ENCODE results near the gene MEI4.
"Not testable (repeated sequence)": the region's sequence is repeated elsewhere in the genome, so short reads cannot be mapped to it uniquely, and the experiment has no call there.

The MEI4 gene

DNA sequence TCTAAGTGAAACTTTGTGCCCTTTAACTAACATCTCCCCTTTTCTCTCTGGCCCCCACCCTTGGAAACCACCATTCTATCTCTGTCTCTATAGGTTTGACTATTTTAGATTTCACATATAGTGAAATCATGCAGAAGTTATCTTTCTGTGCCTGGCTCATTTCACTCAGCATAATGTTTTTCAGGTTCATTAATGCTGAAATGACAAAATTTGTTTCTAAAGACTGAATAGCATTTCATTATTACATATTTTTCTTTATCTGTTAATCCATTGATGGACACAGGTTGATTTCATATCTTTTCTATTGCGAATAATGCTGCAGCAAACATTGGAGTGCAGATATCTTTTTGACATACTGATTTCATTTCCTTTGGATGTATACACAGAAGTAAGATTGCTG, 30.7 kb downstream of the MEI4 start:
- DNase-seq, result no peak

DNA sequence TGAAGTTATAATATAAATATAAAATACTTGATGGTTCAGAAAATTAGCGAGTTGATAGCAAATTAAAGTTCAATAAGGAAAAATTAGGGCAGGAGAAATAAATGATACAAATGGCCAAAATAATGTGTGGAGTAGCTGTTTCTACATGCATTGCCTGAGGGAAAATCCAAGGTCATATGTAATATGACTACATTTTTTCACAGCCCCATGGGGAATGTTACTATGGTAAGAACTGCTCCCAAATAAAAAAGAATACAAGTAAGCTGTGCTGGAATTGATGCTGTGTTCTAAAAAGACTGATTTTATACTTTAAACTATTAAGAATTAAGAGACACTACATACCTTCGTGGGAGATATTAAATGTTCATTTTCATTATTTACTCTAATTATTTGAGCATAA, 34.1 kb downstream of the MEI4 start:
- no peak for DNase-seq

DNA sequence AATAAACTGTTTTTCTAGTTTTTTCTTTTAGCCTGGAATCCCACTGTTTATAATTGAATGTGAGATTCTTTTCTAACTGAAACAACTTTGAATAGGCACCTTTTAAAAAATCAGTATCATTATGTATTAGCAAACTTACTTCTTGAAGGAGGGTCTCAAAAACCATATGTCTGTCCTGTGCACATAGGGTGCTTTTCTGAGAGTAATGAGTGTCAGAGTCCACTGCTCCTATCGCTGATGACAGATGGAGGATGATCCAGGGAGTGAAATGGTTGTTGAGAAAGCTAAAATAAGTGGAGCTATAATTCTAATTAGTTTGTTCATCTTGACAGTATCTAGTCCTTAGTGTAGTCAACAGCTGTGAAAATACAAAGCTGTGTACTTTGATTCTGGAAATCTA, 35.8 kb downstream of the MEI4 start:
- no peak for DNase-seq

DNA sequence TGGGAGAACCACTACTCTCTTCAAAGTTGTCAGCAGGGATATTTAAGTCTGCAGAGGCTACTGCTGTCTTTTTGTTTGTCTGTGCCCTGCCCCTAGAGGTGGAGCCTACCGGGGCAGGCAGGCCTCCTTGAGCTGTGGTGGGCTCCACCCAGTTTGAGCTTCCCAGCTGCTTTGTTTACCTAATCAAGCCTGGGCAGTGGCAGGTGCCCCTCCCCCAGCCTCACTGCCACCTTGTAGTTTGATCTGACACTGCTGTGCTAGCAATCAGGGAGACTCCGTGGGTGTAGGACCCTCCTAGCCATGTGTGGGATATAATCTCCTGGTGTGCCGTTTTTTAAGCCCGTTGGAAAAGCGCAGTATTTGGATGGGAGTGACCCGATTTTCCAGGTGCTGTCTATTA, 47.3 kb downstream of the MEI4 start:
- not testable (repeated sequence) for DNase-seq

DNA sequence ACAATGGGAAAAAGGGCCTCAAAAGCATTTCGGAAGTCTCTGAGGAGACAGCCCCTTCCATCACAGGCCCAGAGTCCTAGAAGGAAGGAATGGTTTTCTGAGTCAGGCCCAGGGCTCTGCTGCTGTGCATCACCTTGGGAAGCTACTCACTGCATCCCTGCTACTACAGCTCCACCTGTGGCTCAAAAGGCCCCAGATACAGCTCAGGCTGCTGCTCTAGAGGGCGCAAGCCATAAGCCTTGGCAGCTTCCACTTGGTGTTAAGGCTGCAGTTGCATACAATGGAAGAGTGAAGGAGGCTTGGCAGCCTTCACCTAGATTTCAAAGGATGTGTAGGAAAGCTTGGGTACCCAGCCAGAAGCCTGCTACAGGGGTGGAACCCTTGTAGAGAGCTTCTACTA, 54.8 kb downstream of the MEI4 start:
- no peak for DNase-seq

DNA sequence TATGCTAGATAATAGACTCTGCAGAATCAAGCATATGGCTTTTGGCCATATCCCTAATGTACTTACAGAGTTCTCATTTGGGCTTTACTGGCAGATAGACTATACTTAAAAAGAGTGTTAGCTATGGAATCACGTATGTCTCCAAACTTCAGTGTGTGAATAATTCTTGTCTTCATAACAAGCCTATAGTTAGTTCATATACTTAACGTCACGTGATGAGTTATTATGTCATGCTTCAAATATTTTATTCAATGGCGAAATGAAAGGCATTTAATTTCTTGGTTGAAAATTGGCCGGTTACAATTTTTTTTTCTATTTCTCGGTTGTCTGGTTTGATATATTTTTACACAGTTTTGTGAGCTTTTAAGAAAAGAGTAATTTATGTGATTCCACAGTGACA, 62.7 kb downstream of the MEI4 start:
- DNase-seq, result no peak

DNA sequence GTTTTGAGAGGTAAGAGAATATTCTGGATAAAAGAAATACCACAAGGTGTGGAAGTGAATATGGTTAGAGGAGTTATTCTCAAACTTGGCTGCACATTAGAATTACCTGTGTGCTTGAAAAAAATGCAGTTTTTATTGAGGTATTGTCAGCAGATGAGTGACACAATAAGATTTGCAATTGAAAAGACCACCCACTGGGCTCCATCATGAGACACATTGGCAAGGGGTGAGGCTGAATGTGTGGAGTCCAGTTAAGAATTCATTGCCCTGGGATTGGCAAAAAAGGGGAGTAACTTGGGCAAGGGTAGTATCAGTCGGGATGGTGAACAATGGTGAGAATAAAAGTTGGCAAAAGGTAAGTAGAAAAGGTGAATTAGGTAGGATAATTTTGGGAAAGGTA, 63.5 kb downstream of the MEI4 start:
- no peak for DNase-seq

DNA sequence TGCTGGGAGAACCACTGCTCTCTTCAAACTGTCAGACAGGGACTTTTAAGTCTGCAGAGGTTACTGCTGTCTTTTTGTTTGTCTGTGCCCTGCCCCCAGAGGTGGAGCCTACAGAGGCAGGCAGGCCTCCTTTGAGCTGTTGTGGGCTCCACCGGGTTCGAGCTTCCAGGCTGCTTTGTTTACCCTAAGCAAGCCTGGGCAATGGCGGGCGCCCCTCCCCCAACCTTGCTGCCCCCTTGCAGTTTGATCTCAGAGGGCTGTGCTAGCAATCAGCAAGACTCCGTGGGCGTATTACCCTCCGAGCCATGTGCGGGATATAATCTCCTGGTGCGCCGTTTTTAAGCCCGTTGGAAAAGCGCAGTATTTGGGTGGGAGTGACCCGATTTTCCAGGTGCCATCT, 83.2 kb downstream of the MEI4 start:
- DNase-seq, result not testable (repeated sequence)

DNA sequence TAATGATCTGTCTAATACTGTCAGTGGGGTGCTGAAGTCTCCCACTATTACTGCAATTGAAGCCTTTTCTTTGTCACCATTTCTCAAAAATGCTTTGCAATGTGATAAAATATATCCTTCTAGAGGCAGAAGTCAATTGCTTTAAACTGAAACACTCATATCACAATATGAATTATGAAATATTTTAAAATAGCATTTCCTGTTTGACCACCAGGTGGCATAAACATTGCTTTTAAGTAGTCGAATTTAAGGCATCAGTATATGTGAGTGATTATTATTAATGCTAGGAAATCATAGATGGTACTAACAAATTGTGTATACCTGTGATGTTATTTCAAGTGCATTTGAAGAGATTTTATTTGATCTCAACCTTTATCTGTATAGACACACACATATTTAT, 87.5 kb downstream of the MEI4 start:
- peak in 1 of 2 experiments; percentile 20 for DNase-seq

DNA sequence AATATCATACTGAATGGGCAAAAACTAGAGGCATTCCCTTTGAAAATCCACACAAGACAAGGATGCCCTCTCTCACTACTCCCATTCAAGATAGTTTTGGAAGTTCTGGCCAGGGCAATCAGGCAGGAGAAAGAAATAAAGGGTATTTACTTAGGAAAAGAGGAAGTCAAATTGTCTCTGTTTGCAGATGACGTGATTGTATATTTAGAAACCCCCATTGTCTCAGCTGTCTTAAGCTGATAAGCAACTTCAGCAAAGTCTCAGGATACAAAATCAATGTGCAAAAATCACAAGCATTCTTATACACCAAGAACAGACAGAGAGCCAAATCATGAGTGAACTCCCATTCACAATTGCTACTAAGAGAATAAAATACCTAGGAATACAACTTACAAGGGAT, 99.3 kb downstream of the MEI4 start:
- not testable (repeated sequence) for DNase-seq

DNA sequence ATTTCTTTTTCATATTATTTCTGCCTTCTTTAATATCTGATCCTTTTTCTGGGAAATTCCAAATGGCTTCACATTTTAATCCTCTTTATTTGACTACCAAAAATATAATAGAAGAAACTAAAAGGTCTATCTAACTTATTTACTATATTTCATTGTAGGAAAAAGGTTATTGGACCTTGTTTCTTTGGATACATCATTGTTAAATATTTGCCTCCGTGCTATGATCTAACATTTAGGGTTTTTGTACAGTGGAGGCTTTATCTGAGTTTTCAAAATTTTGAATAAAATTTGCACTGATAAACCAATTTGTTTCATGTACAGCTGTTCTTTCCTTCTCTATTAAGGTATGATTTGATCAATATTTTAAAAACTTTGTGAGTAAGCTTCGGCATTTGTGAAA, 109.5 kb downstream of the MEI4 start:
- DNase-seq, result no peak

DNA sequence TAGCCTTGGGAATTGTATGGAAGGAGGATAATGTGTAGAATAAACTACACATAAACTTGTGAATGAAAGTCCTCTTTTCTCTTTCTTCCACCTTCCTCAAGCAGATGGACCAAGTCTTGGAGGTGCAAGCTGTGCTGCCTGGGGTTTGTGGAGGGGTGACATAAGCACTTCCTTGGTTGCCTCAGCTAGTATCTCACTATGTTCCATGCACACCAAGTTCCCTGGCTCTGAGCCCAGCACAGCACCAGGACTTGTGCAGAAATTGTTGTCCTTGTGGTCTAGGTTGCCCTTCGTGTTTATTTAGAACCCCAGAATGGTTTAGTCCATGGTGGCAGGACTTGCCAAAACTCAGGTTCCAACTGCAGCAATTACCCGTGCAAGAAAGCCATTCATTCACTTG, 110.3 kb downstream of the MEI4 start:
- no peak for DNase-seq

DNA sequence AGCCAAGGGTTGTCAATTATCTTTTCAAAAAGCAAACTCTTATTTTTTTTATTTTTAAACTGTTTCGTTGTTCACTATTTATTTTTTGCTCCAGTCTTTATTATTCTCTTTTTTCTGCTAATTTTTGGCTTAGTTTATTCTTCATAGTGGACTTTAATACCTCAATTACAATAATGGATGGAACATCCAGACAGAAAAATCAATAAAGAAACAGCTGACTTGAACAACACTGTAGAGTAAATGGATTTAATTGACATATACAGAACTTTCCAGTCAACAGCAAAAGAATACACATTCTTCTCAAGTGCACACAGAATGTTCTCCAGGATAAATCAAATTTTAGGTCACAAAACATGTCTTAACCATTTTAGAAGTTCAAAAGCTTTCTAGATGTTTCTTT, 111.5 kb downstream of the MEI4 start:
- DNase-seq, result no peak

DNA sequence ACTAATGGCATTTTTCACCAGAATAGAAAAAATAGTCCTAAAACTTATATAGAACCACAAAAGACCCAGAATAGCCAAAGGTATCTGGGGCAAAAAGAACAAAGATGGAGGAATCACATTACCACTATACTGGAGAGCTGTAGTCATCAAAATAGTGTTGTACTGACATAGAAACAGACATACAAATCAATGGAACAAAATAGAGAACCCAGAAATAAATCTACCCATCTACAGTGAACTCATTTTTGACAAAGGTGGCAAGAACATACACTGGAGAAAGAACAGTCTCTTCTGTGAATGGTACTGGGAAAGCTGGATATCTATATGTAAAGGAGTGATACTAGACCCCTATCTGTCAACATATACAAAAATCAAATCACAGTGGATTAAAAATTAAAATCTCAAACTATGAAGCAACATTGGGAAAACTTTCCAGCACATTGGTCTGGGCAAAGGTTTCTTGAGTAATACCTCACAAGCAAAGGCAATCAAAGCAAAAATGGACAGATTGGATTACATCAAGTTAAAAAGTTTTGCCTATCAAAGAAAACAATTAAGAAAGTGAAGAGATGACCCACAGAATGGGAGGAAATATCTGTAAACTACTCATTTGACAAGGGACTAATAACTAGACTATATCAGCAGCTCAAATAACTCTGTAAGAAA, 120.5 kb downstream of the MEI4 start:
- no peak for DNase-seq

DNA sequence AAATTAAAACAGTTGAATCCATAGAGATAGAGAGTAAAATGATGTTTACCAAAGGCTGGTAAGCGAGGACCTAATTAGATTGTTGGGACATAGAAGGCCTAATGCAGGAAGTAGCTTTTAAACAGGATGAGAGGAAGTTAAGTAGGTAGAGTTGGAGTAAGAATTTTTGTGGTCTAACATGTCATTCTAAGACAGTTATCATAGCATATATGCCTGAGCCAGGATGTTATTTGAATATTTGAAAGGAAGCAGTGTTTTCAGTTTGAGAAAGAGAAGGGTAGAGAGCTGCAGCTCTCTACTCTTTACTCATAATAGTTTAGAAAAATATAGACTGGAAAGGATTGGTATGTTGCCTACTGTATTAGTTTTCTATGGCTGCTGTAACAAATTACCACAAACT, 121.6 kb downstream of the MEI4 start:
- DNase-seq, result no peak

DNA sequence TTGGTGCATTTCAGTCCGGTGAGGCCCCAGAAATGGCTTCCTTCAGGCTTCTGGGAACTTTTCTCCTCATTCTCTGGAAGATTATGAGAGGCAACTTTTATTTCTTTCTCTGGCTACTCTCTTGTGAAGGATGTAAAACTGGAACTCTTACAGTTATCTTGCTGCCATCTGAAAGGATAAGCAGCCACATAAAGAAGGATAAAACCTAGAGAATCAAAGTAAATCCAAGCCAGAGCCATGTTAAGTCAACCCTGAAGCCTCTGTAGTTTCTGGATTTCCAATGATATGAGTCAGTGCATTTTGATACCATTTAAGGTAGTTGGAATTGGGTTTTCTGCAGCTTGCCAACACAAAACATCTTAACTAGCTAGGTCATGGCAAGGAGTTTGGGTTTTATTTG, 123.6 kb downstream of the MEI4 start:
- DNase-seq, result no peak

DNA sequence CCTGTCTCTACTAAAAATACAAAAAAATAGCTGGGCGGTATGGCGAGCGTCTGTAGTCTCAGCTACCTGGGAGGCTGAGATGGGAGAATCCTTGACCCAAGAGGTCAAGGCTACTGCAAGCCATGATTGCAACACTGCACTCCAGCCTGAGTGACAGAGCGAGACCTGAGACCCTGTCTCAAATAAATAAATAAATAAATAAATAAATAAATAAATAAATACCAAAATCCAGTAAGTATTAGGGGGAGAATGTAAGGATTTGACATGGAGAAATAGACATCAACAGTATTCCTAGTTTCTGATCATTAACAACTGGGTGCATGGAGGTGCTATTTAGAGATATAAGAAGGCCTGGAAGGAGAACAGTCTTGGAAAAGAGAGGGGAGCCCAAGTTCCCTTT, 125.7 kb downstream of the MEI4 start:
- no peak for DNase-seq

DNA sequence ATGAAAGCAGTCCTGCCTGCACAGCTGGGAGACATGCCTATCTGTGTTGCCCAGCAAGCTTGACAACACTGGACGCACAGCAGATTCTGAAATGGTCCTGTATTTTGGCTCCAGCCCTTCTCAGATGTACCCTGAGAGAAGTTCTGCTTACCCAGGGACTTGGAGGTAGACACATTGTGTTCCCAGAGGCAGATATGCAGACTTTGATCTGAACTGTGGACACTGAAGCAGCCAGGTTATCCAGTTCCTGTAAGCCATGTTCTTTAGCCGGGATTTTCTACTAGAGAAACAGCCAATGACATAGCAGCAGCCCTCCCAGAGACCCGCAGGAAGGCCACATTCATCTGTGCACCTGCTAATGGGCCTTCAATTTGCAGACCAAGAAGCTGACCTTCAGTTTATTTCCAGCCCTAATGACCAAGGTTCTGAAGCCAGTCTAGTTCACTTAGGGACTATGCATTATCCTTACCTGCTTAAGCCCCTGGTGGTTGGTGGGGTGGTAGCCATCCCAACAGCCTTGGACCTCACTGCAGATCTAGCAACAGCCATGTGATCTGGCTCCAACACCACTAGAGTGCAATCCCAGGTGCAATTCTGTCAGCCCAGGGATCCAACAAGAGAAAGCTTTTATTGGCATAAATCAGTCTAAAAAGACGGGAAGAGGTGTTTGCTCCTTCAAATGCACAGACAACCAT, 134.2 kb downstream of the MEI4 start:
- DNase-seq, result no peak

DNA sequence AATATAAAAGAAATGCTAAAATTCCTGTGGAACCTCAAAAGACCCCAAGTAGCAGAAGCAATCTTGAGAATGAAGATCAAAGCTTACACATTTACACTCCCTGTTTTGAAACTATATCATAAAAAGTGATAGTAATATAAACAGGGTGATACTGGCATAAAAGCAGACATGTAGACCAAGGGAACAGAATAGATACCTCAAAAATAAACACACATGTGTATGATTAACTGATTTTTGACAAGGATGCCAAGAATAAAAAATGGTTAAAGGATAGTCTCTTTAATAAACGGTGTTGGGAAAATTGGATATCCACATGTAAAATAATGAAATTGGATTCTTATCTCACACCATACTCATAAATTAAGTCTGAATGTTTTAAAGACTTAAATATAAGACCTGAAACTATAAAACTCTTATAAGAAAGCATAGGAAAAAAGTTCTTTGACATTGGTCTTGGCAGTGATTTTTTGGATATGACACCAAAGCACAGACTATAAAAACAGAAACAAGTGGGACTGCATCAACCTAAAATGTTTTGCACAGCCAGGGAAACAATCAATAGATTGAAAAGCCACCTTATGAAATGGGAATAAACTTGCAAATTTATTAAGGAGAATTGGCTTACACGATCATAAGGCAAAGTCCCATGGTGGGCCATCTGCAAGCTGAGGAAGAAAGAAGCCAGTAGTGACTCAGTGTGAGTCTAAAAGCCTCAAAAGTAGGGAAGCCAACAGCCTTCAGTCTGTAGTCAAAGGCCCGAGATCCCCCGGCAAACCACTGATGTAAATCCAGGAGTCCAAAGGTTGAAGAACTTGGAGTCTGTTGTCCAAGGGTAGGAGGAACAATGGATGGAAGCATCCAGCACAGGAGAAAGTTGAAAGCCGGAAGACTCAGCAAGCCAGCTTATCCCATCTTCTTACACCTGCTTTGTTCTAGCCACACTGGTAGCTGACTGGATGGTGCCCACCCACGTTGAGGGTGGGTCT, 144.3 kb downstream of the MEI4 start:
- no peak for DNase-seq

DNA sequence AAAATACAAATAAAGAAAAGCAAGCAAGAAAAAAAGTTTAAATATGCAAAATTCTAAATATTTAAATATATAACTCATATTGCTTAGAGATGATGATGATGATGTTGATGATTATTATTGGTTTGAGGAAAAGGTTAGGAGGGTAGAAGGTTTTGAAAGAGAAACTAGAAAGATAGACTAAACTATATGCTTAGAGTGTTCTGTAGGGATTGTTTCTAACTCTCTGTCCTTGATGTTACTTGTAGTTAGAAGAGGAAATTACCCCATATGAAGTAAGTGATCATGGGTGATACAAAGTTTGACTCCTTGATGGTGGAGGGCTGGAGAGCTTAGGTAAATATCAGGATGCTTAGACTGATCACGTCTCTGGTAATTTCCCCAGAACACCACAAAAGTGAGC, 159.5 kb downstream of the MEI4 start:
- no peak for DNase-seq

DNA sequence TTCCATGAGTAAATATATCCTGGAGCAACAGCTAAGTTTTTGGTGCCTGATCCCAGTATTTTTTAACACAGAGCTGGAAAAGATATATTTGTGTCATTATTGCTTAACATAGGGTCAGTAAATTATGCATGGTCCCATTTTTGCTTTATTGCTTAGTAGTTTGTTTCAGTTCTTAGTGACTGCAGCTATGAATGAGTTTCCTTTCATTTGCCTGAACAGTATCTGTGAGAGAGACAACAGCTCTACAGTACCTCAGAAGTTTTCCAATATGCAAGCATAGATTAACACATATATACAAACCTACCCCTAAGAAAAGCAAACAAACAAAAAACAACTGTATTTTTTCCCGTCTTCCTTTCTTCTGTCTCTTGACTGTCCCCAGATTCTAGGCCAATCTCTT, 160.3 kb downstream of the MEI4 start:
- no peak for DNase-seq

DNA sequence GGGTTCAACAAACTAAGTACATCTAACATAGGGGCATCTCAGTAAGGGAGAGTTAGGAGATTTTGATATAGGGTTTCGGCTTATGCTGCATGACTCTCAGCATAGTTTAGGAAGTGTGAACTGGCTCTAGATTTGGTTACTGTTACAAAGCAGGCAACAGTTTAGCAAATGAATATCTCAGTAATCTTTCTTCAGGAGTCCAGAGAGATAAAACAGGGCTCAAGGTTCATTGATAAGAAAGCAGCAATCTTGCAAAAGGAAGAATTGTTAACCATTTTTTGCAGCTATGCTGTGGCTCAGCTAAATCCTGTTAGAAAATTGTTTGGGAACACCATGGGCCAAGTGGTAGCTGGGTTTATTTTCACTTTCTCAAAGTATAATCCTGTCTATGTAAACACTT, 161.3 kb downstream of the MEI4 start:
- DNase-seq, result no peak

DNA sequence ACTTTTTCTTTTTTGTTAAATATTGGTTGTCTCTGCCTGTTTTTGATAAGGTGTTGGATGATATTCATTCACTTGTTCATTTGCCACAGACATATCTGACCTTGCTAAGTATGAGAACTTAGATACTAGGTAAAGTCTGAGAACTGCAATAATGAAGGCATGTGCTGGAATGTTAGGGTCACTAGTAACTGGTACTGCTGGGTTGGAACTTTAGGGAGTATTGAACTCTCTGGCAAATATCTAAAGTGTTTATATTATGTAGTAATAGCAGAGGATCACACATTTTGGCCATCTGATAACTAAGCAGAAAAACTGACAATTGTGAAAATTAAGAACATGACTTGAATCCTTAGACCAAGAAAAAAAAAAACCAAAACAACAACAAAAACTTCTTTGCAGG, 162.7 kb downstream of the MEI4 start:
- no peak for DNase-seq

DNA sequence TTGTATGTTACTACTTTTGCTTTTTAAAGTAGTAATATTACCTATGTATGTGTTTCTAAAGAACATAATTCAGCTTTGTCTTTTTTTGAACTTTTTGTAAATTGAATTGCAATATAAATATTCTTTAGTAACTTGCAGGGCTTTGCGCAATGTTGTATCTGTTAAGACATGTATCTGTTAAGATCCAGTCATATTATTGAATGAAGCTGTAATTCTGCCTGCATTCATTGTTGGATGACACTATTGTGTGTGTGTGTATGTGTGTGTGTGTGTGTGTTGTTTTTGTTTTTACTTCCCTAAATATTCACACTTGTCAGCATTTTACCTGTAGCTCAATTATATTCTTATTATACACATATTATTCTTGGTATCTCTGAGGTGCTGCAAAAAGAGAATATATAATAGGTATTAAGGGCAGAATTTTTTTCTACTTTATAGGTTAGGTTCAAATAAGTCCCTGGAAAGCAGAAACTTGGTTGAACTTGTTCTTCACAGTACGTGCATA, 164.0 kb downstream of the MEI4 start:
- DNase-seq, result no peak
